Thyroid gland (tissue), 4 donors: ENCODE measurements around the gene ACAP1. TPM values are rescaled to one million over a fixed set of nuclear protein-coding genes. Genes with fewer than 3 reads are reported as not detected.

Experiments
- DNase-seq, 2 donors: peaks; one replicate each; pipeline ENCODE4 v3.0.0-alpha.2; 2019
- H3K27ac ChIP-seq, 3 donors: fragments of 200-600 bp; sonication (generic); 1 replicate in 2 of 3; 2 replicates in 1 of 3; pipeline ENCODE4 v1.5.1; 2016 to 2019; ENCODE audit warnings: mild to moderate bottlenecking in 1 of 3, moderate library complexity in 1 of 3
- H3K27me3 ChIP-seq: fragments of 200-600 bp; sonication (generic); one replicate; pipeline ENCODE4 v1.5.1; 2019
- H3K36me3 ChIP-seq, 2 donors: fragments of 200-600 bp; sonication (generic); one replicate each; pipeline ENCODE4 v1.5.1; 2016 to 2019
- H3K4me1 ChIP-seq, 2 donors: fragments of 200-600 bp; sonication (generic); one replicate each; pipeline ENCODE4 v1.5.1; 2017 to 2019
- H3K4me3 ChIP-seq, 3 donors: fragments of 200-600 bp; sonication (generic); replicated peaks in 1 of 3; 1 replicate in 2 of 3; 2 replicates in 1 of 3; pipeline ENCODE4 v1.5.1; 2016; ENCODE audit warnings: mild to moderate bottlenecking in 1 of 3
- H3K9me3 ChIP-seq: fragments of 200-600 bp; sonication (generic); one replicate; pipeline ENCODE4 v1.5.1; 2017
- POLR2A ChIP-seq, 2 donors: fragments of 450-650 bp; IDR thresholded peaks; one replicate each; pipeline ENCODE4 v1.6.1; 2017; ENCODE audit warnings: antibody characterized with exemption in 2 of 2, mild to moderate bottlenecking in 2 of 2, moderate library complexity in 1 of 2
- WGBS, 2 donors: methylation state at CpG; one replicate each; pipeline ENCODE4 v1.1.5; 2017; 5-methylcytosine and 5-hydroxymethylcytosine counted together
- intact Hi-C: fragments of 100-400 bp; cut with DNase I; formaldehyde crosslinking; loops from one replicate; pipeline ENCODE4 v1.15.1; 2023
- total RNA-seq, 4 donors: library from RNA; depleted of rRNA; stranded (reverse); fragments of >200 nt; gene quantifications; one replicate each; pipeline ENCODE4 v1.2.3, GENCODE V29; 2016
- TF ChIP-seq, protein P1 (sequence below), 6 experiments: fragments of 200-600 bp in 3 of 6; fragments of 450-650 bp in 3 of 6; sonication (generic) in 3 of 6; IDR thresholded peaks; one replicate each; pipeline ENCODE4 v1.5.1; 2016 to 2019; ENCODE audit warnings: antibody characterized with exemption in 6 of 6, mild to moderate bottlenecking in 2 of 6, inconsistent platforms in 1 of 6, moderate library complexity in 1 of 6

ACAP1 gene
- total RNA-seq, 4 donors from 2014 or later, result 0.89 to 7.1 (median 3.8) TPM

DNA sequence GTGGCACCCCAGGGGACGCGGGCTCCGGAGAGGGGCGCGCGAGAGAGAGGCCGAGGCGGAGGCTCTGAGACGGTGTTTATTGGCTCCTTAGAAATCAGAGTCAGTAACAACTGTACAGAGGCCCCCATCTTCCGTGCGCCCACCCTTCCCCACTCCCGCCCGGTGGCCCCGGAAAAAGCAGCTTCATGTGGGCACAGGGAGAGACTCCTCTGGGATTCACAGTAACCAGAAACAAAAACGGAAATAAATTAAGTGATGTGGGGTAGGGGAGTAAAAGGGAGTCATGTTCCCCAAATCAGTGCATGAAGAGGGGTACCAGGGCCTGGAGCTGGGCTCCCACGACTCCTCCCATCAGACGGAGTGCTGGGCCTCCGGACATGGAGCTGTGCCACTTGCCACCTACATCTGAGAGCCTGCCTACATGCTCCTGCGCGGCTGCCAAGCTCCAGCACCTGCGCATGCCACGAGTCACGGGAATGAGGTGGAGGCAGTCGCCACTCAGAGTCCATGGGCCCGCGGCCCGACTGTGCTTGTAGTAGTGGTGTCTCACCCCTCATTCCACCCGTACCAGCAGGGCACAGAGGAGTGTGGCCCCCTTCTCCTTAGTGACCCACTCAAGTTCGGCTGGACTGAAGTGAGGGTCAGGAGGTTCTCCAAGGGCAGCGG is 20.6 kb upstream of the ACAP1 start:
- peak overlapping the region; percentile 83 to 96 (median 83) for H3K27ac ChIP-seq
- peaks cover 52 to 54% of the 10 kb centered on the region in 2 donors for H3K36me3 ChIP-seq
- H3K9me3 ChIP-seq, result no peaks in the 10 kb centered on the region
- WGBS, 2 donors, result 39 to 48% methylated on average over 26 to 30 of the region's 30 CpGs
- no peak for TF ChIP-seq POLR2A (IDR thresholded peaks at IDR 0.05)
- TF ChIP-seq, protein P1, sequence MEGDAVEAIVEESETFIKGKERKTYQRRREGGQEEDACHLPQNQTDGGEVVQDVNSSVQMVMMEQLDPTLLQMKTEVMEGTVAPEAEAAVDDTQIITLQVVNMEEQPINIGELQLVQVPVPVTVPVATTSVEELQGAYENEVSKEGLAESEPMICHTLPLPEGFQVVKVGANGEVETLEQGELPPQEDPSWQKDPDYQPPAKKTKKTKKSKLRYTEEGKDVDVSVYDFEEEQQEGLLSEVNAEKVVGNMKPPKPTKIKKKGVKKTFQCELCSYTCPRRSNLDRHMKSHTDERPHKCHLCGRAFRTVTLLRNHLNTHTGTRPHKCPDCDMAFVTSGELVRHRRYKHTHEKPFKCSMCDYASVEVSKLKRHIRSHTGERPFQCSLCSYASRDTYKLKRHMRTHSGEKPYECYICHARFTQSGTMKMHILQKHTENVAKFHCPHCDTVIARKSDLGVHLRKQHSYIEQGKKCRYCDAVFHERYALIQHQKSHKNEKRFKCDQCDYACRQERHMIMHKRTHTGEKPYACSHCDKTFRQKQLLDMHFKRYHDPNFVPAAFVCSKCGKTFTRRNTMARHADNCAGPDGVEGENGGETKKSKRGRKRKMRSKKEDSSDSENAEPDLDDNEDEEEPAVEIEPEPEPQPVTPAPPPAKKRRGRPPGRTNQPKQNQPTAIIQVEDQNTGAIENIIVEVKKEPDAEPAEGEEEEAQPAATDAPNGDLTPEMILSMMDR (IDR thresholded peaks at IDR 0.05), result no peak
- H3K4me1 ChIP-seq, result peaks cover 10 to 26% of the 10 kb centered on the region in 2 donors
- DNase-seq, result no peak
- H3K27me3 ChIP-seq, result no peaks in the 10 kb centered on the region
- H3K4me3 ChIP-seq, result peak overlapping the region; percentile 28 to 95 (median 68)
- intact Hi-C loops, result no loop called here

DNA sequence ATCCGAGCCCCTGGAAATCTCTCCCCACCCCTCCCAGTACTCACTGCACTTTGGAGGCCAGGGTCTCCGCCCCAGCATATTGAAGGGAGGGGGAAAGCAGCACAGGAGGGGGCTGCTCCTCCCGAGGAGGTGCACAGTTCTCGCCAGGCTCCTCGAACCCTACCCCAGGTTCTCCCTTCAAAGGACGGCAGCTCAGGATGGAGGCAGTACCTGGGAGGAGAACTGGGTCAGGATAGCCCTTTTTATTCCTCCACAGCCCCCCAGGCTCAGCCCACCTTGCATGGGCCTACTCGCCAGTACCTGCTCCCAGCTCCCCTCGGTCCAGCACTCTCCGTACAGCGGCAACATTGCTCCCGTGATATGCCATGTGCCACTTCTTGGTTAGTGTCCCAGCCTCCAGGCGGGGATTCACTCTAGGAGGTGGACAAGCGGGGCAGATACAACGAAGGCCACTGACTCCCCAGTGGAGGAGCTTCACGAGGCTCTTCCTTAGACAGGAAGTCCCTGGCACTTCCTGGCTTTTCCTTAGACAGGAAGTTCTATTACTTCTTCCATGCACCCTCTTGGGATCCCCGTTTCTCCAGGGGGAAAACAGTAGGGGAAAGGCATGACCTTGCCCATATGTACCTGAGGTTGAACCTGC is 19.0 kb upstream of the ACAP1 start:
- intact Hi-C loops, result no loop called here
- H3K4me1 ChIP-seq, result peaks cover 10 to 26% of the 10 kb centered on the region in 2 donors
- H3K36me3 ChIP-seq, result peaks cover 55 to 57% of the 10 kb centered on the region in 2 donors
- no peak for TF ChIP-seq POLR2A (IDR thresholded peaks at IDR 0.05)
- TF ChIP-seq, protein P1 (IDR thresholded peaks at IDR 0.05), result no peak
- H3K27me3 ChIP-seq, result no peaks in the 10 kb centered on the region
- H3K27ac ChIP-seq, result no peak overlapping the region
- WGBS, 2 donors, result 87 to 95% methylated on average over 15 to 16 of the region's 16 CpGs
- DNase-seq, result no peak
- H3K4me3 ChIP-seq, result no peak overlapping the region
- H3K9me3 ChIP-seq, result no peaks in the 10 kb centered on the region

DNA sequence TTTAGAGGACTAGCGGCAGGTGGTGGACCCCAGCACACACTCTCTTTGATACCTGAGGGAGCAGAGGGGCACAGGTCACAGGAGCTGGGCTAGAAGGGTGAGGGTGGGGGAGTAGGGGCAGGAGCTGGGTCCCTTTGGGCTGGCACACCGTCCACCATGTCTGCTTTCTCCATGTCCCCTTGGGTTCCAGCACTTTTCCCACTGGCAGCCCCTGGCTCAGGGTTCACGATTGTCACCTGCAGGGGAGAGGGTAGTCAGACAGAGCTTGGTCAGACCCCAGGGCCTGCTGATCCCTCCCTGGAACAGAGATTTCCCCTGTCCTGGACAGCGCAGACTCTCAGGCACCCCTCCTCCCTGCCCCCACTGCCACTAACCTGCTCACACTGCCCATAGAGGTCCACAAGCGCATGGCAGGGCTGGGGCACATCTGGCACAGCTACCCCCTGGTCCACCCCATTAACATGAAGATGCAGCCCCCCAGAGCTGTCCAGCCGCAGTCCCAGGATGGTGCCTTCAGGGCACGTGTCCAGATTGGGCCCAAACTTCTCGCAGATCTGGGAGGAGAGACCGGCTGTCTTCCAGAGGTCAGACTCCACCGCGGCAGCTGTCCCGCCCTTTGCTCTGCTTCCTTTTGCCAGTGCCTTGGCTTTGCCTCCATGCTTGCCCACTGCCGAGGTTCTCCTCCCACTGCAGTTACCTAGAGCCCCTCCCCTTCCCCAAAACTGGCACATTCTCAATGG is 18.0 kb upstream of the ACAP1 start:
- H3K4me3 ChIP-seq, result no peak overlapping the region
- H3K27ac ChIP-seq, result no peak overlapping the region
- peaks cover 54 to 57% of the 10 kb centered on the region in 2 donors for H3K36me3 ChIP-seq
- peaks cover 10 to 20% of the 10 kb centered on the region in 2 donors for H3K4me1 ChIP-seq
- DNase-seq, result no peak
- intact Hi-C loops, result no loop called here
- no peaks in the 10 kb centered on the region for H3K27me3 ChIP-seq
- no peaks in the 10 kb centered on the region for H3K9me3 ChIP-seq
- TF ChIP-seq, protein P1 (IDR thresholded peaks at IDR 0.05), result no peak
- TF ChIP-seq POLR2A (IDR thresholded peaks at IDR 0.05), result no peak
- WGBS, 2 donors, result 85 to 97% methylated on average over 11 to 12 of the region's 13 CpGs

DNA sequence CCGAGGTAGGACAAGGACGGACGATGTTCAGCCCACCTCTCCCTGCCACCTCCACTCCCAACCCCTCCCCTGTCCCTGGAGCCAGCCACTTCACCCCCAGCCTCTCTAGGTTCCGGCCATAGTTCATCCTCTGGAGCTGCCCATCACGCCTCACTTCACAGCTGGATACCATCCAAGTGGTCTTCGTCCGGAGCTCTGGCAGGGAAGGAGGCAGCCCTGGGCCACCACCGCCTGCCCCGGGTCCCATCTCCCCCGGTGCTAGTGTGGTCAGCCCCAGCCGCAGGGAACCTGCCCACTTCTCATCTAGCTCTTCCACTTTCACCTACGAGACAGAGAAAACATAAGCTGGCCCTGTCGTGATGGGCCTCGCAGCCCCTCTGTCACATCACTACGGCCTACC is 14.9 kb upstream of the ACAP1 start:
- Histone ChIP-seq H3K27me3 (no peaks in the 10 kb centered on the region), H3K4me3 (no peak overlapping the region), H3K36me3 (peaks cover 64% of the 10 kb centered on the region in 2 donors), H3K9me3 (no peaks in the 10 kb centered on the region), H3K27ac (no peak overlapping the region), H3K4me1 (no peaks in the 10 kb centered on the region)
- WGBS, 2 donors, result 72 to 80% methylated on average over 6 to 13 of the region's 15 CpGs
- intact Hi-C loops, result no loop called here
- TF ChIP-seq POLR2A (IDR thresholded peaks at IDR 0.05), result no peak
- TF ChIP-seq, protein P1 (IDR thresholded peaks at IDR 0.05), result no peak
- no peak for DNase-seq
